WTC11 (cell line): ENCODE data around the gene OR10A6. TPM values are rescaled to one million over a fixed set of nuclear protein-coding genes. Genes with fewer than 3 reads are reported as not detected.

Source experiments
- ATAC-seq: fragments of 200-7000 bp; cut with Tn5 transposase; 2 replicates; pipeline ENCODE4 v1.10.0; 2021; ENCODE audit warnings: mild to moderate bottlenecking, moderate library complexity
- CTCF ChIA-PET: fragments of 300-600 bp; sonication (Branson Sonifier 250); formaldehyde crosslinking; loops from one replicate; lab custom pipeline; 2021; ENCODE audit warnings: antibody characterized with exemption; lab: Charles Lee
- POLR2A ChIA-PET: fragments of 350-600 bp; sonication (Branson Sonifier 250); formaldehyde crosslinking; loops from one replicate; lab custom pipeline; 2021; ENCODE audit warnings: antibody characterized with exemption; lab: Charles Lee
- DNase-seq: peaks from one replicate; pipeline ENCODE4 v3.0.0; 2021; ENCODE audit warnings: low spot score
- H3K27ac Mint-ChIP-seq: 2 replicates; pipeline ENCODE4 v1.8.0; 2021; ENCODE audit warnings: mixed read lengths
- H3K27me3 Mint-ChIP-seq: 2 replicates; pipeline ENCODE4 v1.8.0; 2021; ENCODE audit warnings: low read depth, mild to moderate bottlenecking, moderate library complexity, mixed read lengths
- H3K36me3 Mint-ChIP-seq: 2 replicates; pipeline ENCODE4 v1.8.0; 2021; ENCODE audit warnings: mixed read lengths
- H3K4me1 Mint-ChIP-seq: 2 replicates; pipeline ENCODE4 v1.8.0; 2022; ENCODE audit warnings: mixed read lengths
- H3K4me3 Mint-ChIP-seq: 2 replicates; pipeline ENCODE4 v1.8.0; 2021; ENCODE audit warnings: mild to moderate bottlenecking, moderate library complexity, mixed read lengths
- H3K9me3 Mint-ChIP-seq: 2 replicates; pipeline ENCODE4 v1.8.0; 2021; ENCODE audit warnings: mixed read lengths
- ATF2 ChIP-seq: sonication (generic); formaldehyde crosslinking; IDR thresholded peaks from 2 replicates; pipeline ENCODE4 v1.8.1; 2022; ENCODE audit warnings: low read depth, missing genetic modification reagents, borderline replicate concordance
- KAT7 ChIP-seq: sonication (generic); formaldehyde crosslinking; IDR thresholded peaks from 2 replicates; pipeline ENCODE4 v1.8.1; 2023; ENCODE audit warnings: missing genetic modification reagents, mild to moderate bottlenecking, borderline replicate concordance
- MYBL2 ChIP-seq: sonication (generic); formaldehyde crosslinking; IDR thresholded peaks from 2 replicates; pipeline ENCODE4 v1.8.1; 2023; ENCODE audit warnings: mild to moderate bottlenecking, moderate library complexity, missing genetic modification reagents
- NFE2L1 ChIP-seq: sonication (generic); formaldehyde crosslinking; IDR thresholded peaks from 2 replicates; pipeline ENCODE4 v1.8.1; 2023; ENCODE audit warnings: missing genetic modification reagents
- NR3C1 ChIP-seq: sonication (generic); formaldehyde crosslinking; conservative IDR thresholded peaks from 2 replicates; pipeline ENCODE4 v1.8.1; 2023; ENCODE audit warnings: low read depth, mild to moderate bottlenecking, missing genetic modification reagents
- OVOL2 ChIP-seq: fragments of 250-450 bp; sonication (Bioruptor Pico); IDR thresholded peaks from 2 replicates; pipeline ENCODE4 v1.9.0; 2021; ENCODE audit warnings: mild to moderate bottlenecking, borderline replicate concordance
- RORB ChIP-seq: fragments of 250-450 bp; sonication (Bioruptor Pico); IDR thresholded peaks from 2 replicates; pipeline ENCODE4 v1.9.0; 2021; ENCODE audit warnings: mild to moderate bottlenecking
- SP1 ChIP-seq: sonication (generic); formaldehyde crosslinking; conservative IDR thresholded peaks from 2 replicates; pipeline ENCODE4 v1.8.1; 2022; ENCODE audit warnings: missing genetic modification reagents
- TP53 ChIP-seq: sonication (generic); formaldehyde crosslinking; IDR thresholded peaks from 2 replicates; pipeline ENCODE4 v1.8.1; 2023; ENCODE audit warnings: mild to moderate bottlenecking, missing genetic modification reagents
- ZNF232 ChIP-seq: sonication (generic); formaldehyde crosslinking; IDR thresholded peaks from 2 replicates; pipeline ENCODE4 v1.8.0; 2022; ENCODE audit warnings: mild to moderate bottlenecking, missing genetic modification reagents
- ZNF317 ChIP-seq: sonication (generic); formaldehyde crosslinking; IDR thresholded peaks from 2 replicates; pipeline ENCODE4 v1.8.1; 2023; ENCODE audit warnings: low read depth, mild to moderate bottlenecking, moderate library complexity, missing genetic modification reagents, borderline replicate concordance
- ZNF396 ChIP-seq: fragments of 250-450 bp; sonication (Bioruptor Pico); IDR thresholded peaks from 2 replicates; pipeline ENCODE4 v1.8.0; 2021; ENCODE audit warnings: mild to moderate bottlenecking, moderate library complexity, borderline replicate concordance
- ZNF423 ChIP-seq: fragments of 250-450 bp; sonication (Bioruptor Pico); IDR thresholded peaks from 2 replicates; pipeline ENCODE4 v2.1.2; 2022; ENCODE audit warnings: mild to moderate bottlenecking, moderate library complexity
- ZNF512 ChIP-seq: sonication (generic); formaldehyde crosslinking; IDR thresholded peaks from 2 replicates; pipeline ENCODE4 v1.8.1; 2022; ENCODE audit warnings: missing genetic modification reagents, borderline replicate concordance
- ZSCAN18 ChIP-seq: fragments of 250-450 bp; sonication (Bioruptor Pico); IDR thresholded peaks from 2 replicates; pipeline ENCODE4 v2.1.2; 2022; ENCODE audit warnings: mild to moderate bottlenecking, moderate library complexity
- total RNA-seq: library from RNA; stranded (reverse); gene quantifications from 3 replicates; pipeline ENCODE4 v1.2.3, GENCODE V29; 2021
- TF ChIP-seq, protein P1 (sequence below): sonication (generic); formaldehyde crosslinking; IDR thresholded peaks from 2 replicates; pipeline ENCODE4 v1.8.1; 2022; ENCODE audit warnings: mild to moderate bottlenecking, missing genetic modification reagents, moderate library complexity, borderline replicate concordance

OR10A6 gene
- total RNA-seq, 1 experiment from 2014 or later, result not detected

GRCh38 chr11:7906481-7906880 lies 24.6 kb downstream of the OR10A6 start (continued):
- TF ChIP-seq ZNF512 (no peak), TP53 (no peak), MYBL2 (CRISPR knock-in tag) (no peak), ZNF317 (no peak), RORB (no peak), OVOL2 (CRISPR knock-in tag) (no peak), SP1 (CRISPR knock-in tag) (no peak), NFE2L1 (no peak)
- TF ChIP-seq, protein P1, sequence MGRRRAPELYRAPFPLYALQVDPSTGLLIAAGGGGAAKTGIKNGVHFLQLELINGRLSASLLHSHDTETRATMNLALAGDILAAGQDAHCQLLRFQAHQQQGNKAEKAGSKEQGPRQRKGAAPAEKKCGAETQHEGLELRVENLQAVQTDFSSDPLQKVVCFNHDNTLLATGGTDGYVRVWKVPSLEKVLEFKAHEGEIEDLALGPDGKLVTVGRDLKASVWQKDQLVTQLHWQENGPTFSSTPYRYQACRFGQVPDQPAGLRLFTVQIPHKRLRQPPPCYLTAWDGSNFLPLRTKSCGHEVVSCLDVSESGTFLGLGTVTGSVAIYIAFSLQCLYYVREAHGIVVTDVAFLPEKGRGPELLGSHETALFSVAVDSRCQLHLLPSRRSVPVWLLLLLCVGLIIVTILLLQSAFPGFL (CRISPR knock-in tag), result no peak
- TF ChIP-seq, all 79 proteins: peak for 0

- H3K4me3 Mint-ChIP-seq, result no peak overlapping the region; the same call in 1 of the 2 replicates
- CTCF ChIA-PET, result interaction anchor here (0.8 to 6.2 kb wide), 15 partner anchors 10 to 193 kb away, joined by 3 to 138 read pairs (median 5); partner anchors contain the start of gene EIF3F
- ATAC-seq, result peak; percentile 51
- POLR2A ChIA-PET, result interaction anchor here (1.3 to 2.8 kb wide), 2 partner anchors 64 to 81 kb away, joined by 3 to 22 read pairs; partner anchors contain the start of gene EIF3F
- H3K4me1 Mint-ChIP-seq, result peaks cover 77% of the 10 kb centered on the region
- no peaks in the 10 kb centered on the region for H3K27me3 Mint-ChIP-seq
- peak overlapping the region; percentile 83 for H3K27ac Mint-ChIP-seq
- TF ChIP-seq NR3C1 (no peak), ATF2 (CRISPR knock-in tag) (no peak), ZNF396 (CRISPR knock-in tag) (no peak), ZNF232 (CRISPR knock-in tag) (no peak), OVOL2 (CRISPR knock-in tag) (no peak), KAT7 (no peak), ZSCAN18 (CRISPR knock-in tag) (no peak)
- TF ChIP-seq, all 79 proteins: peak for 0
- DNase-seq, result no peak
- Mint-ChIP-seq H3K9me3 (no peaks in the 10 kb centered on the region), H3K36me3 (peaks cover 2% of the 10 kb centered on the region; the same call in 1 of the 2 replicates)
Measured at GRCh38 chr11:7905961-7906429, 25.1 kb downstream of the OR10A6 start.

- no peaks in the 10 kb centered on the region for H3K27me3 Mint-ChIP-seq
- H3K27ac Mint-ChIP-seq, result peak overlapping the region; percentile 83
- DNase-seq, result no peak
- TF ChIP-seq ZNF423, result no peak
- peak; percentile 14 for ATAC-seq
- H3K36me3 Mint-ChIP-seq, result peaks cover 5% of the 10 kb centered on the region
- ChIA-PET CTCF (interaction anchor here (0.7 to 6.2 kb wide), 24 partner anchors 10 to 553 kb away, joined by 3 to 138 read pairs (median 5); partner anchors contain the start of gene EIF3F), POLR2A (interaction anchor here (1.3 to 2.8 kb wide), 2 partner anchors 65 to 81 kb away, joined by 3 to 22 read pairs; partner anchors contain the start of gene EIF3F)
- H3K4me1 Mint-ChIP-seq, result peaks cover 75% of the 10 kb centered on the region
- H3K9me3 Mint-ChIP-seq, result peaks cover 3% of the 10 kb centered on the region; the same call in 1 of the 2 replicates
- H3K4me3 Mint-ChIP-seq, result peak overlapping the region; percentile 3; the same call in 1 of the 2 replicates
Measured at GRCh38 chr11:7905549-7905948, 25.5 kb downstream of the OR10A6 start.
